Activated gamma-delta T cell treated with Interleukin-2 at 50 U/mL for 16 hours (primary cell): Measurements from ENCODE around the gene SMIM9.
A peak's percentile ranks its signal among the peaks of the same experiment; 100 is the strongest.

Experiments
- DNase-seq: peaks from one replicate; pipeline ENCODE4 v3.0.0-alpha.2; 2020

SMIM9 gene

GRCh38 chrX:154813801-154814200 lies 20.7 kb downstream of the SMIM9 start:
- DNase-seq = no peak

- no peak for DNase-seq
Observed at GRCh38 chrX:154812341-154813101, 21.9 kb downstream of the SMIM9 start.

GRCh38 chrX:154809939-154810665 lies 24.4 kb downstream of the SMIM9 start:
- DNase-seq = no peak

GRCh38 chrX:154806837-154807501 lies 27.5 kb downstream of the SMIM9 start:
- no peak for DNase-seq

GRCh38 chrX:154805696-154806091 lies 28.8 kb downstream of the SMIM9 start:
- no peak for DNase-seq

GRCh38 chrX:154804957-154805695 lies 29.3 kb downstream of the SMIM9 start, which contains the start of gene MPP1:
MPP1 (minus strand) TSS chrX:154805485; CDS start chrX:154805373, 112 bp downstream.
- DNase-seq = peak; percentile 60

GRCh38 chrX:154804261-154804956 lies 30.1 kb downstream of the SMIM9 start:
- no peak for DNase-seq

- DNase-seq = no peak
Observed at GRCh38 chrX:154802947-154803346, 31.5 kb downstream of the SMIM9 start.

GRCh38 chrX:154800478-154801210 lies 33.8 kb downstream of the SMIM9 start:
- DNase-seq = no peak

GRCh38 chrX:154799556-154800348 lies 34.7 kb downstream of the SMIM9 start:
- no peak for DNase-seq

- no peak for DNase-seq
Observed at GRCh38 chrX:154797006-154797405, 37.5 kb downstream of the SMIM9 start.

- DNase-seq = no peak
Observed at GRCh38 chrX:154795016-154795415, 39.4 kb downstream of the SMIM9 start.

GRCh38 chrX:154793084-154793795 lies 41.2 kb downstream of the SMIM9 start:
- no peak for DNase-seq

- DNase-seq = no peak
Observed at GRCh38 chrX:154791939-154792338, 42.5 kb downstream of the SMIM9 start.

GRCh38 chrX:154791467-154791866 lies 43.0 kb downstream of the SMIM9 start:
- DNase-seq = no peak

- DNase-seq = no peak
Observed at GRCh38 chrX:154785716-154786115, 48.7 kb downstream of the SMIM9 start.

- no peak for DNase-seq
Observed at GRCh38 chrX:154784149-154784995, 50.1 kb downstream of the SMIM9 start.

- no peak for DNase-seq
Observed at GRCh38 chrX:154780968-154781367, 53.5 kb downstream of the SMIM9 start.

- no peak for DNase-seq
Observed at GRCh38 chrX:154779261-154779660, 55.2 kb downstream of the SMIM9 start.
